GM12891 (cell line): ENCODE results near the gene COL4A1.

Source experiments
- POLR2A ChIP-seq: IDR thresholded peaks from 2 replicates; pipeline ENCODE4 v1.6.1; 2011; ENCODE audit warnings: low read depth, low read length, control low read depth
- POLR2AphosphoS5 ChIP-seq: IDR thresholded peaks from 2 replicates; pipeline ENCODE4 v1.6.1; 2011; ENCODE audit warnings: low read depth, low read length, control low read depth
- POU2F2 ChIP-seq: IDR thresholded peaks from 2 replicates; pipeline ENCODE4 v1.6.1; 2011; ENCODE audit warnings: low read depth, mild to moderate bottlenecking, control low read depth, low read length, moderate library complexity

GRCh38 chr13:110232142-110232541 lies 74.8 kb downstream of the COL4A1 start:
- TF ChIP-seq POLR2A (no peak), POU2F2 (no peak), POLR2AphosphoS5 (no peak)
